Measurements from ENCODE around the gene TMEM131L. TPM values are rescaled to one million over a fixed set of nuclear protein-coding genes. Genes with fewer than 3 reads are reported as not detected.
"Not testable (repeated sequence)": the region's sequence is repeated elsewhere in the genome, so short reads cannot be mapped to it uniquely, and the experiment has no call there.

Gene TMEM131L
- total RNA-seq, 4 donors from 2014 or later, result 17.7 to 43.9 (median 24.8) TPM

- ATAC-seq (ENCODE audit: low FRiP score) (no peak), DNase-seq (ENCODE audit: low spot score) (no peak)
- TF ChIP-seq CTCF (IDR thresholded peaks at IDR 0.05), result no peak
These were observed 188.9 kb downstream of the TMEM131L start for GRCh38 chr4:153655002-153655541.

DNA sequence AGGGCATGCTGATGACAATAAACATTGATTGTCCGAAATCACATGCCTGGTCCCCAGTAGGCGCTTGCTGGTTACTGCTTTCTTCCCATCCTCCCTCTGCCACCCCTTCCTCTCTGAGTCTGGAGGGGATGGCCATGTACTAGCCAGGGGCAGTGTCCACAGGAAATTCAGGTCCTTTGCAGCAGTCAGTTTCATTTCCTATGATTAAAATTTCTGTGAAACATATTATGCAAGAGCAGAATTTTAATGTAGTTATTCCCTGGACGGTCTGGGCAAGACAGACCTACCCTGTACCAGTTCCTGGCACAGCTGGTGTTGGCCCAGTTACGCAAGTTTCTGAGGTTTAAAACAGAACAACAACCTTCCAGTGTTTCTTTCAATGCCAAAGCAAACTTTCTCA, 189.8 kb downstream of the TMEM131L start:
- ATAC-seq (ENCODE audit: low FRiP score), result peak; percentile 79
- no peak for TF ChIP-seq CTCF (IDR thresholded peaks at IDR 0.05)
- no peak for DNase-seq (ENCODE audit: low spot score)

DNA sequence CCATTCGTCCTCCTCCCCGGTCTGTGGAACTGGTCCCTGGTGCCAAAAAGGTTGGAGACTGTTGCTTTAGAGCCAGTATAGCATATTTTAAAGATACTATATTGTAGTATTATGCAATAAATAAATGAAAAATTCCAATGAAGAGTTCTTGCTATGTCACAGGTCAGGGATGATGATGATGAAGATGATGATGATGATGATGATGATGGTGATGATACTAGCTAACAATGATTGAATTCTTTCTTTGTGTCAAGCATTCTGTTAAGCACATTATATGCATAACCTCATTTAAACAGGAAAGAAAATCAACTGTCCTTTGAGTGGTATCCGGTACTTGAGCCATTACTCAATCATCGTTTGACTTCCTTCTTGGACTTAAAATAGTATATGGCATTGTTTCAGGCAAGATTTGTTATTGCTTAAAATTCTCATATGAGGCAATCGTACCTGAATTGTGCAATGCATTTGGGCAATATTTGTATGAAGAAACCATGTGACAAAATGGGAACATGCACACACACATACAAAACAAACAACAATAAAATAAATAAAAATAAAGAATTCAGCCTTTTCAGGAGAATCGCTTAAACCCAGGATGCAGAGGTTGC, 195.2 kb downstream of the TMEM131L start:
- ATAC-seq (ENCODE audit: low FRiP score), result peak; percentile 66
- no peak for DNase-seq (ENCODE audit: low spot score)
- no peak for TF ChIP-seq CTCF (IDR thresholded peaks at IDR 0.05)

DNA sequence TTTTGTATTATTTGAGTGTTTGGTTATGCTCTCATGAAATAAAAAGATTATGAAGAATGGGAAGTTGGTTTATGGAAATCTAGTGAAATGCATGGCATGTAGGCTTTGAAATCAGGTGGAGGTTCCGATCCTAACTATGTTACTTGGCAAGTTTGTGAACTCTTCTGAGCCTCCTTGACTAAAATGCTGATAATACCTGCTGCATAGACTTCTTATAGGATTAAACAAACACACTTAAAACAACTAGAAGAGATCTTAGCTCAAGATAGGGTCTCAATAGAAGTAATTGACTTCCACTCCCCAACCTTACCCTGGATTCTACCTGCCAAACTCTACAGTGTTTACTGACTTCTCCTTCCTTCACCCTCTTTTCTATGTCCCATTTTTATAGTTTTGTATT, 195.7 kb downstream of the TMEM131L start:
- ATAC-seq (ENCODE audit: low FRiP score), result no peak
- DNase-seq (ENCODE audit: low spot score), result no peak
- no peak for TF ChIP-seq CTCF (IDR thresholded peaks at IDR 0.05)

DNA sequence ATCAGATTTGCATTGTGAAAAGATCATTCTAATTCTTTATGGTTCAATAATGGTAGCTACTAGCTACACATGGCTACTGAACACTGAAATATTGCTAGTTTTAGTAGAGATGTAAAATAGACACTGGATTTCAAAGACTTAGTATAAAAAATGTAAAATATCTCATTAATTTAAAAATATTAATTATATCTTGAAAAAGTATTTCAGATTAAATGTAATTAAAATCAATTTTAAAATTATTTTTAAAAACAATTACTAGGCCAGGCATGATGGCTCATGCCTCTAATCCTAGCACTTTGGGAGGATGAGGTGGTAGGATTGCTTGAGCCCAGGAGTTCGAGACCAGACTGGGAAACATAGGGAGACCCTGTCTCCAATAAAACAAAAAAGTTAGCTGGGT, 197.5 kb downstream of the TMEM131L start:
- ATAC-seq (ENCODE audit: low FRiP score), result no peak

DNA sequence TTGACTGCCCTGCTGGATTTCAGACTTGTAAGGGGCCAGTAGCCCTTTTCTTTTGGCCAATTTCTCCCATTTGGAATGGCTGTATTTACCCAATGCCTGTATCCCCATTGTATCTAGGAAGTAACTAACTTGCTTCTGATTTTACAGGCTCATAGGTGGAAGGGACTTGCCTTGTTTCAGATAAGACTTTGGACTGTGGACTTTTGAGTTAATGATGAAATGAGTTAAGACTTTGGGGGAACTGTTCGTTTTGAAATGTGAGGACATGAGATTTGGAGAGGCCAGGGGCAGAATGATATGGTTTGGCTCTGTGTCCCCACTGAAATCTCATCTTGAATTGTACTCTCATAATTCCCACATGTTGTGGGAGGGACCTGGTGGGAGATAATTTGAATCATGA, 200.3 kb downstream of the TMEM131L start:
- DNase-seq (ENCODE audit: low spot score); ATAC-seq (ENCODE audit: low FRiP score): not testable (repeated sequence)

More for the DNA sequence above, 197.5 kb downstream of the TMEM131L start:
- TF ChIP-seq CTCF (IDR thresholded peaks at IDR 0.05), result no peak
- no peak for DNase-seq (ENCODE audit: low spot score)

- no peak for TF ChIP-seq CTCF (IDR thresholded peaks at IDR 0.05)
- no peak for ATAC-seq (ENCODE audit: low FRiP score)
These were observed 202.5 kb downstream of the TMEM131L start for GRCh38 chr4:153668647-153669046.

More at GRCh38 chr4:153668647-153669046, 202.5 kb downstream of the TMEM131L start:
- no peak for DNase-seq (ENCODE audit: low spot score)
